C4-2B (cell line): Measurements from ENCODE around the gene TECTA.

Experiments
- CTCF ChIP-seq: fragments of 450-650 bp; conservative IDR thresholded peaks from 2 replicates; pipeline ENCODE4 v1.5.1; 2017; ENCODE audit warnings: mild to moderate bottlenecking
- ZFX ChIP-seq: fragments of 450-650 bp; IDR thresholded peaks from 2 replicates; pipeline ENCODE4 v1.6.1; 2017

- TF ChIP-seq CTCF (no peak), ZFX (no peak)
Observed at GRCh38 chr11:121180183-121180582, 79.1 kb downstream of the TECTA start.
